ENCODE results near the gene FTCD. TPM values are rescaled to one million over a fixed set of nuclear protein-coding genes. Genes with fewer than 3 reads are reported as not detected.

FTCD gene
- total and polyA plus RNA-seq, 2 experiments from 2014 or later: not detected

GRCh38 chr21:46182548-46183336, 27.4 kb upstream of the FTCD start:
- no peak overlapping the region for H3K27ac ChIP-seq
- no peaks in the 10 kb centered on the region for H3K36me3 ChIP-seq (ENCODE audit: low read depth)
- no peak overlapping the region for H3K4me3 ChIP-seq
- no peaks in the 10 kb centered on the region for H3K9me2 ChIP-seq (ENCODE audit: insufficient read depth)
- no peaks in the 10 kb centered on the region for H3K27me3 ChIP-seq (replicated peaks; ENCODE audit: insufficient read depth)
- H4K20me1 ChIP-seq (ENCODE audit: insufficient read depth): no peaks in the 10 kb centered on the region
- no peak overlapping the region for H3K9ac ChIP-seq
- DNase-seq: peak; percentile 73
- 54 to 67% methylated on average over 30 to 44 of the region's 44 CpGs for WGBS, 2 experiments (ENCODE audit: low coverage in 1 of 2, low lambda C conversion rate in 2 of 2, missing lambda C conversion rate in 2 of 2)
- no peaks in the 10 kb centered on the region for H3K4me1 ChIP-seq (ENCODE audit: insufficient read depth)
- in situ Hi-C loops (cut with MboI): no loop called here
- no peak overlapping the region for H3K4me2 ChIP-seq (ENCODE audit: unreplicated experiment)
- H3F3A ChIP-seq (ENCODE audit: insufficient read depth): peaks cover 5% of the 10 kb centered on the region; the same call in 1 of the 2 replicates
- H2AFZ ChIP-seq: no peak overlapping the region
- TF ChIP-seq EZH2phosphoT487 (IDR thresholded peaks at IDR 0.05; ENCODE audit: insufficient read depth, low read depth) (no peak), EZH2 (IDR thresholded peaks at IDR 0.05; ENCODE audit: insufficient read depth, poor library complexity, severe bottlenecking) (no peak)
- H3K9me3 ChIP-seq (ENCODE audit: low read depth): no peaks in the 10 kb centered on the region
- H3K79me2 ChIP-seq (ENCODE audit: insufficient read depth): no peaks in the 10 kb centered on the region

- H4K20me1 ChIP-seq (ENCODE audit: insufficient read depth): no peaks in the 10 kb centered on the region
- H3K36me3 ChIP-seq (ENCODE audit: low read depth): no peaks in the 10 kb centered on the region
- H3K4me1 ChIP-seq (ENCODE audit: insufficient read depth): no peaks in the 10 kb centered on the region
- no peak overlapping the region for H3K27ac ChIP-seq
- no peaks in the 10 kb centered on the region for H3K27me3 ChIP-seq (replicated peaks; ENCODE audit: insufficient read depth)
- H3K9ac ChIP-seq: no peak overlapping the region
- TF ChIP-seq EZH2phosphoT487 (IDR thresholded peaks at IDR 0.05; ENCODE audit: insufficient read depth, low read depth) (no peak), EZH2 (IDR thresholded peaks at IDR 0.05; ENCODE audit: insufficient read depth, poor library complexity, severe bottlenecking) (no peak)
- in situ Hi-C loops (cut with MboI): no loop called here
- no peak overlapping the region for H3K4me3 ChIP-seq
- WGBS, 2 experiments (ENCODE audit: low coverage in 1 of 2, low lambda C conversion rate in 2 of 2, missing lambda C conversion rate in 2 of 2): 83 to 84% methylated on average over 15 to 16 of the region's 16 CpGs
- no peaks in the 10 kb centered on the region for H3K79me2 ChIP-seq (ENCODE audit: insufficient read depth)
- H3K9me2 ChIP-seq (ENCODE audit: insufficient read depth): no peaks in the 10 kb centered on the region
- H3K9me3 ChIP-seq (ENCODE audit: low read depth): no peaks in the 10 kb centered on the region
- no peak overlapping the region for H3K4me2 ChIP-seq (ENCODE audit: unreplicated experiment)
- peaks cover 5% of the 10 kb centered on the region; the same call in 1 of the 2 replicates for H3F3A ChIP-seq (ENCODE audit: insufficient read depth)
- no peak for DNase-seq
- no peak overlapping the region for H2AFZ ChIP-seq
Measured at GRCh38 chr21:46181953-46182547, 26.7 kb upstream of the FTCD start.

DNA sequence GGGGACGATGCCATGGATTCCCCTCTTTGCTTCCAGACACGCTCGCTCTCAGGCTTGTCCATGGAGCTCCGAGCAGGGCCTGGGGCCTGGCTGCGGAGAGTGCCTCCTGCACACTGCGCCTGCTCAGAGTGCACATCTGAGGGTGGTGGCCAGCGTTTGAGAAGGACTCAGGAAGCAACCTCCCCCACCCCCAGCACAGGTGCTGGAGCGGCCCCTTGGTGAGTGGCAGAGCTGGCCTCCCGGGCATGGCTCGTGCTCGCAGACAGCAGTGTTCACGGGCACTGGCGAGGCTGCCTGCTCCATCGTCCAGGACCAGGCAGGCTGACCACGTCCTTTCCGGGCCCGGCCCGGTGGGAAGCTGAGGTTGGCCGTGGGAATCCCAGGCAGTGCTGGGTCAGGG, 26.1 kb upstream of the FTCD start:
- no peak for TF ChIP-seq EZH2phosphoT487 (IDR thresholded peaks at IDR 0.05; ENCODE audit: insufficient read depth, low read depth)
- no peak for TF ChIP-seq EZH2 (IDR thresholded peaks at IDR 0.05; ENCODE audit: insufficient read depth, poor library complexity, severe bottlenecking)
- DNase-seq: no peak
- Histone ChIP-seq H3K27ac (no peak overlapping the region), H3K9me2 (ENCODE audit: insufficient read depth) (no peaks in the 10 kb centered on the region), H3K9me3 (ENCODE audit: low read depth) (no peaks in the 10 kb centered on the region), H3K4me3 (no peak overlapping the region), H3K9ac (no peak overlapping the region), H3K79me2 (ENCODE audit: insufficient read depth) (no peaks in the 10 kb centered on the region), H3F3A (ENCODE audit: insufficient read depth) (peaks cover 10% of the 10 kb centered on the region), H2AFZ (no peak overlapping the region), H4K20me1 (ENCODE audit: insufficient read depth) (no peaks in the 10 kb centered on the region), H3K36me3 (ENCODE audit: low read depth) (no peaks in the 10 kb centered on the region), H3K4me2 (ENCODE audit: unreplicated experiment) (no peak overlapping the region), H3K4me1 (ENCODE audit: insufficient read depth) (no peaks in the 10 kb centered on the region), H3K27me3 (replicated peaks; ENCODE audit: insufficient read depth) (no peaks in the 10 kb centered on the region)
- in situ Hi-C loops (cut with MboI): no loop called here
- 90 to 92% methylated on average over 13 to 16 of the region's 19 CpGs for WGBS, 2 experiments (ENCODE audit: low coverage in 1 of 2, low lambda C conversion rate in 2 of 2, missing lambda C conversion rate in 2 of 2)

DNA sequence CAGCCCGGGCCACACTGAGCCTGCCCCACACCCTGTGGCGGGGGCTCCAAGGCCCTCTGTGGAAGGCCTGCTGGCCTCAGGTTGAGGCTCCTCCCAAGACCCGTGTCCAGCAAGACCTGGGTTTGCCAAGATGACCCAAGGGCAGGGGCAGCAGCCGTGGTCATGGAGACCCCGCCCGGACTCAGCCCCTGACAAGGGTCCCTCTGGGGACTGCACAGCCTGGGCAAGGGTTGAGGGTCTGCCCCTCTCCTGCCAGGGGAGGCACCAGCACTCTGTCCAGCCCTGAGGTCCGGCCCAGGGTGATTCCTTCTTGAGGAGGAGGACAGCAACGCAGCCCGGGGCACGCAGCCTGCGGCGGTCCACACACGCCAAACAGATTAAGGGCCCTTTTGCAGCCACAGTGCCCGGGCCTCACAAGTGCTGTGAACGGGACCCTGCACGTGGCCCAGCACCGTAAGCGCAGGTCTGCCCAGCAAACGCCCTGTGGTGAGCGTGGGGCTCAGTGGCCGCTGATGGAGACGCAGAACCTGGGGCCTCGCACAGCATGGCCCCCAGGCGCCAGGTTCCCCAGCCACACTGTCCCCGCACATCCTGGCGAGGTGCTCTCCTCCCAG, 25.5 kb upstream of the FTCD start:
- Histone ChIP-seq H4K20me1 (ENCODE audit: insufficient read depth) (no peaks in the 10 kb centered on the region), H3K4me2 (ENCODE audit: unreplicated experiment) (no peak overlapping the region), H3K79me2 (ENCODE audit: insufficient read depth) (no peaks in the 10 kb centered on the region), H3K4me1 (ENCODE audit: insufficient read depth) (no peaks in the 10 kb centered on the region), H2AFZ (no peak overlapping the region), H3K27ac (no peak overlapping the region), H3K9me3 (ENCODE audit: low read depth) (no peaks in the 10 kb centered on the region), H3K4me3 (no peak overlapping the region), H3F3A (ENCODE audit: insufficient read depth) (peaks cover 16% of the 10 kb centered on the region), H3K9ac (no peak overlapping the region), H3K27me3 (replicated peaks; ENCODE audit: insufficient read depth) (no peaks in the 10 kb centered on the region), H3K9me2 (ENCODE audit: insufficient read depth) (no peaks in the 10 kb centered on the region), H3K36me3 (ENCODE audit: low read depth) (no peaks in the 10 kb centered on the region)
- 91 to 92% methylated on average over 21 to 23 of the region's 26 CpGs for WGBS, 2 experiments (ENCODE audit: low coverage in 1 of 2, low lambda C conversion rate in 2 of 2, missing lambda C conversion rate in 2 of 2)
- TF ChIP-seq EZH2 (IDR thresholded peaks at IDR 0.05; ENCODE audit: insufficient read depth, poor library complexity, severe bottlenecking) (no peak), EZH2phosphoT487 (IDR thresholded peaks at IDR 0.05; ENCODE audit: insufficient read depth, low read depth) (no peak)
- DNase-seq: no peak
- in situ Hi-C loops (cut with MboI): no loop called here
